Coronary artery (tissue), 2 donors: ENCODE measurements around the gene SOX6.
A peak's percentile ranks its signal among the peaks of the same experiment; 100 is the strongest.

ENCODE experiments used
- DNase-seq: peaks from one replicate; pipeline ENCODE4 v3.0.0-alpha.2; 2017; ENCODE audit warnings: low spot score
- H3K27ac ChIP-seq, 2 donors: fragments of 200-600 bp; sonication (generic); one replicate each; pipeline ENCODE4 v1.5.1; 2016 to 2019
- H3K4me3 ChIP-seq: fragments of 200-600 bp; sonication (generic); 2 replicates; pipeline ENCODE4 v1.5.1; 2016; ENCODE audit warnings: mild to moderate bottlenecking, moderate library complexity
- TF ChIP-seq, protein P1 (sequence below): fragments of 200-600 bp; sonication (generic); IDR thresholded peaks from one replicate; pipeline ENCODE4 v1.5.1; 2019; ENCODE audit warnings: antibody characterized with exemption

Gene SOX6

DNA sequence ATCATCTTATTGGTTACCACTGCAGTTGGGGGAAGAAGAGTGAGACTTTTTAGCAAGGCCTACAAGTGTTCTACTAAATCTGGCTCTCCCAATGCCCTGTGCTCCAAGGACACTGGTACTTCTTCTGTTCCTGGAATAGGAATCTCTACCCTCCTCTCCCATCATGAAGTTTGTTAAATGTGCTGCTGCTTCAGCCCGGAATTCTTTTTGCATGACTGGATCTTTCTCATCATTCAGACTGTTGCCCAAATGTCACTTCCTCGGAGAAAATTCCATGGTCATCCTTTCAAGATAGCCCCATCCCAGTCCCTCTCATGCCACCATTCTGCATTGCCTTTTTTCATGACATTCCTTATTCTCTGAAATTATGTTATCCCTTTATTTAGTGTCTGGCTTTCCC lies 400.8 kb downstream of the SOX6 start:
- TF ChIP-seq, protein P1, sequence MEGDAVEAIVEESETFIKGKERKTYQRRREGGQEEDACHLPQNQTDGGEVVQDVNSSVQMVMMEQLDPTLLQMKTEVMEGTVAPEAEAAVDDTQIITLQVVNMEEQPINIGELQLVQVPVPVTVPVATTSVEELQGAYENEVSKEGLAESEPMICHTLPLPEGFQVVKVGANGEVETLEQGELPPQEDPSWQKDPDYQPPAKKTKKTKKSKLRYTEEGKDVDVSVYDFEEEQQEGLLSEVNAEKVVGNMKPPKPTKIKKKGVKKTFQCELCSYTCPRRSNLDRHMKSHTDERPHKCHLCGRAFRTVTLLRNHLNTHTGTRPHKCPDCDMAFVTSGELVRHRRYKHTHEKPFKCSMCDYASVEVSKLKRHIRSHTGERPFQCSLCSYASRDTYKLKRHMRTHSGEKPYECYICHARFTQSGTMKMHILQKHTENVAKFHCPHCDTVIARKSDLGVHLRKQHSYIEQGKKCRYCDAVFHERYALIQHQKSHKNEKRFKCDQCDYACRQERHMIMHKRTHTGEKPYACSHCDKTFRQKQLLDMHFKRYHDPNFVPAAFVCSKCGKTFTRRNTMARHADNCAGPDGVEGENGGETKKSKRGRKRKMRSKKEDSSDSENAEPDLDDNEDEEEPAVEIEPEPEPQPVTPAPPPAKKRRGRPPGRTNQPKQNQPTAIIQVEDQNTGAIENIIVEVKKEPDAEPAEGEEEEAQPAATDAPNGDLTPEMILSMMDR: no peak
- H3K27ac ChIP-seq: no peak overlapping the region
- no peak overlapping the region for H3K4me3 ChIP-seq
- DNase-seq: peak; percentile 2

DNA sequence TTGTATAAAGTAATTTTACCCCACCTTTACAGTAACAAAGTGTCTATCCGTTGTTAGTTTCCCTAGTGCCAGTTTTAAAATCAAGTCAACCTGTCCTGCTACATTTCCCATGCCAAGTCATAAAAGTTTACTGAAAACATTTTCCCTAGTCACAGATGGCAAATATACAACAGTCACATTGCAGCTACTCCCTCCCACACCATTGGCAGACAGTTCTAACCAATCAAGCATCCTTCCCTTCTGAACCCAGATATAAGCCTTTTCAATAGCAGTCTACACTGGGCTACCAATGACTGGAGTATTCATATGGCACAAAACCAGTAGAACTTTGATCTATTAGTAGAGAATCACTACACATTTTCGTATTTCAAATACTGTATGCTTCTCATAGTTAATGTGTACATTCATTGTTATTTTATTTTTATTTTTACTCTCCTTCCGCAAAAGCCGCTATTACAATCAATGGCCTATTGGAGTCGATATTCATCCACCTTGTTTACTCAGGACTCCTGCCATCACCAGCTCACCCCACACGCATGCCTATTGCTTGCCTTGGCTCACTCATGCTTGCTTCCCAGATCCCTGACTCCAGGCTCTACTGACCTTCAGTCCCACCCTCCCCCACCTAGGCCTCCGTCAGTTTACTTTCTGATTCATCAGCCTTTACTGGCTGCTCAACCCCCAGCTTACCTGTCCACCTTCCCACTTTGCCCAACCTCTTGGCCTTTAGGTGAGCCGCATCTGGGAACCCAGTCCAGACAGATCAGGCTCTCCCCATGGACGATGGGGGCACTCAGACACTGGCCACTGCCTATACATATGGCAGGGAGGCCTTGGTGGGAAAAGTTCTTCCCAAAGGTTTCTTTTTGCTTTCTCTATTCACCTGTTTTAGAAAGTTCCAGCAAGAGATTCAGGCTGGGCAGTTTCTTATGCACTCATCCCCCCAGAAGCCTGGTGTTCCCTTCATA lies 408.4 kb downstream of the SOX6 start:
- TF ChIP-seq, protein P1: no peak
- Histone ChIP-seq H3K27ac (no peak overlapping the region), H3K4me3 (no peak overlapping the region)
- peak; percentile 26 for DNase-seq

DNA sequence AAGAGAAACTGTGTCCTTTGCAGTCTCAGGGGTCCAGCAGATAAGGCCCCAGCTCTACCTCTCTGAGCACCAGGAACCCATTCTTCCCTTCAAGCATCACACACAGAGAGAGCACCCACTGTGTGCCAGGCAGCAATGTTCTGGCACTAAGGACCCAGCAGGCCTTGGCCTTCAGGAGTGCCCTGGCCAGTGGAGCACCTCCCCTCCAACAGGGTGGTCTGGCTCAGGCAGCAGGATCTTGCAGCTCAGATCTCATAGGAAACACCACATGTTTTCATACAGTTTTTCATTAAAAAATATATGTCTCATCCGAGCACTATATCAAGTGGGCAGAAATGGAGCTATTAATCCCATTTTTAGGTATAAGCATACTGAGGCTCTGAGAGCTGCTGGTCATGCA lies 410.6 kb downstream of the SOX6 start:
- TF ChIP-seq, protein P1: no peak

DNA sequence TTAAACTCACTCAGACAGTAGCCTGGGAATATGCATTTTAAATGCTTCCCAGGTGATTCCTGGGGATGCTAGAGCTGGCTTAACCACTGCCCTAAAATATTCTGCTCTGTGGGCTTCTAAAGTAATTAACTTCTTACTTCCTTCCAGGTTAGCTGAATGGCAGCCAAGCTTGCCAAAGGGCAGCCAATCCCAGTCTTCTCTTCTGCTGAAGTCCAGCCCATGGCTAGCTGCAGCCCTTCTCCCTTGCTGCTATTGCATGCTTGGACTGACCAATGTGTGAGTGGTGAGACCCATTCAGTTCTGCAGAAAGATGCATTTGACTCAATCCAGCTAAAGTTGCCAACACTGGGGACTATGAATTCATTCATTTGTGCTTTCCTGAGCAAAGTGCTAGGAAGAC lies 411.9 kb downstream of the SOX6 start:
- Histone ChIP-seq H3K27ac (no peak overlapping the region), H3K4me3 (no peak overlapping the region)
- TF ChIP-seq, protein P1: no peak
- DNase-seq: peak; percentile 33

More for the DNA sequence above, 410.6 kb downstream of the SOX6 start:
- Histone ChIP-seq H3K27ac (no peak overlapping the region), H3K4me3 (no peak overlapping the region)
- DNase-seq: peak; percentile 2

DNA sequence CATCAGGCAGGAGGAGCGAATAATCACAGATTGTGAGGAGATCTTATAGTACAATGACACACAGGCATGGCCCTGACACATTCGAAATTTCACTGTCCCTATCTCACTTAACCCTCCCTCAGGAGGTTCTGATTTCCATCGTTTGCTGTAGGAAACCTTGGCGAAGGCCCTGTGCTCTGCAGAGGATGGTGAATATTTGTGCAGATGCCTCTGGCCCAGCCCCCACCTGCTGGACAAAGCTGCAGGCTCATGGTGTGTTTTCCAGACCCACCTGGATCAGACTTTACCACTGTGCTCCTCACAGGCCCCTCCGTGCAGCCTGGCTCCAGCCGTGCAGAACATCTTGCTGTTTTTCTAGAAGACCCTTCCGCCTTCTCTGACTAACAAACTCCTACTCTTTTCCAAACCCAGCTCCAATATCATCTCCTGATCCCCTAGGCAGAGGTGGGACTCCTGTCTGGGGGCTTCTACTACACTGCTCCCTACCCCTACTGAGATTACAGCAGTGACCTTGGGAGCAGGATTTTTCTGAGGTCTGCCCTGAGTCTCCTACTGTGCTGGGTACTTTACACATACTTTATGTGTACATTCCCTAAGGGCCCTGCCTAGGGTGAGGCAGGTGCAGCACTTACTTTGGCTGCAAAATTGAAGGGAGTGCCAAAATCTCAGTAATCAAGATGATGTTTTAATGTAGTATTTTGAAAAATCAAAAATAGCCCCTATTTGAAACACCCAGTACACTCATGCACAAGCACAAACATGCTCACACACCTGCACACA lies 412.7 kb downstream of the SOX6 start:
- TF ChIP-seq, protein P1: no peak
- no peak overlapping the region for H3K27ac ChIP-seq
- peak; percentile 57 for DNase-seq
- no peak overlapping the region for H3K4me3 ChIP-seq

DNA sequence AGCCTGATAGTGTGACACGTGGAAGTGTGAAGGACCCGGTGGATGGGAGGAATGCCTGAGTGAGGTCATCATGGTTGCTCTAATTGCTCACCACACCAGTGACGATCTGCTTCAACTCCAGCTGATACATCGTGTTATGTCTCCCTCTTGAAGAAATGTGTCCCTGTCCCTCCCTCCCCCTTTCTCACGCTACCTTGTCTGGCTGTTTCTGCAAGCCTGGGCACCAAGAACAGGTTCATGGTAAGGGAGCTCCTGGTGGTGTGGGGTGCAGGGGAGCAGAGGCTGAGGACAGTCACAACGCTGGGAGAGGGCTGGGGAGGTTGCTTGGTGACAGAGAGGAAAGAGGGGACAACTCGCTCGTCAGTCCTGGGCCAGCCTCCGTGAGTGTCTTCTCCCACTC lies 413.4 kb downstream of the SOX6 start:
- DNase-seq: peak; percentile 29
- TF ChIP-seq, protein P1: no peak
- H3K27ac ChIP-seq: no peak overlapping the region
- no peak overlapping the region for H3K4me3 ChIP-seq
